ENCODE data around the gene SCG5.

The SCG5 gene

DNA sequence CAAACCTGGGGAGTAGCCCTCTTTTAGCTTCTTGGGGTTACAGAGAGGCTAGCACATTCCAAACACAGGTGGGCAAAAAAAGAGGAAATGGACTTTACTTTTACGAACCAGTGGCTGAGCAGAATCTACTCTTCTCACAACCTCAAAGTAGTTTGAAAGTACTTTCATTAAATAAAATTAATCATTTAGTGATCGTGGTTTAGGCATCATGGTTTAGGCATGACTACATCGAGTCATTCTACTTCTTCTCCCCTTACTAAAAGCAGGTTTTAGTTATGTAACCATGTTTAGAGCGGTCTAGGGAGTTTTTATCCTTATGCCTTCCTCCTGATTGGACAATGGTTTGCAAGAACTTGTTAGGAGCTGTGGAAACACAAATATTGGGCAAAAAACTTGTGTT is 73.8 kb downstream of the SCG5 start:
- in situ Hi-C loops (cut with HindIII; ENCODE audit: low sequenced_read_pairs) = no loop called here
- no peak for DNase-seq (ENCODE audit: low read depth)
- no peak overlapping the region for H3K4me3 ChIP-seq (ENCODE audit: low read depth, low read length)
- TF ChIP-seq, protein P1, sequence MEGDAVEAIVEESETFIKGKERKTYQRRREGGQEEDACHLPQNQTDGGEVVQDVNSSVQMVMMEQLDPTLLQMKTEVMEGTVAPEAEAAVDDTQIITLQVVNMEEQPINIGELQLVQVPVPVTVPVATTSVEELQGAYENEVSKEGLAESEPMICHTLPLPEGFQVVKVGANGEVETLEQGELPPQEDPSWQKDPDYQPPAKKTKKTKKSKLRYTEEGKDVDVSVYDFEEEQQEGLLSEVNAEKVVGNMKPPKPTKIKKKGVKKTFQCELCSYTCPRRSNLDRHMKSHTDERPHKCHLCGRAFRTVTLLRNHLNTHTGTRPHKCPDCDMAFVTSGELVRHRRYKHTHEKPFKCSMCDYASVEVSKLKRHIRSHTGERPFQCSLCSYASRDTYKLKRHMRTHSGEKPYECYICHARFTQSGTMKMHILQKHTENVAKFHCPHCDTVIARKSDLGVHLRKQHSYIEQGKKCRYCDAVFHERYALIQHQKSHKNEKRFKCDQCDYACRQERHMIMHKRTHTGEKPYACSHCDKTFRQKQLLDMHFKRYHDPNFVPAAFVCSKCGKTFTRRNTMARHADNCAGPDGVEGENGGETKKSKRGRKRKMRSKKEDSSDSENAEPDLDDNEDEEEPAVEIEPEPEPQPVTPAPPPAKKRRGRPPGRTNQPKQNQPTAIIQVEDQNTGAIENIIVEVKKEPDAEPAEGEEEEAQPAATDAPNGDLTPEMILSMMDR (IDR thresholded peaks at IDR 0.05; ENCODE audit: low read depth, low read length, missing control alignments) = no peak

- in situ Hi-C loops (cut with HindIII; ENCODE audit: low sequenced_read_pairs) = no loop called here
- TF ChIP-seq, protein P1 (IDR thresholded peaks at IDR 0.05; ENCODE audit: low read depth, low read length, missing control alignments) = no peak
- DNase-seq (ENCODE audit: low read depth) = no peak
- H3K4me3 ChIP-seq (ENCODE audit: low read depth, low read length) = no peak overlapping the region
Observed at GRCh38 chr15:32716216-32716914, 74.9 kb downstream of the SCG5 start.

GRCh38 chr15:32716915-32717425 is 75.5 kb downstream of the SCG5 start:
- H3K4me3 ChIP-seq (ENCODE audit: low read depth, low read length) = peak overlapping the region; percentile 62
- in situ Hi-C loops (cut with HindIII; ENCODE audit: low sequenced_read_pairs) = no loop called here
- no peak for DNase-seq (ENCODE audit: low read depth)
- TF ChIP-seq, protein P1 (IDR thresholded peaks at IDR 0.05; ENCODE audit: low read depth, low read length, missing control alignments) = no peak

DNA sequence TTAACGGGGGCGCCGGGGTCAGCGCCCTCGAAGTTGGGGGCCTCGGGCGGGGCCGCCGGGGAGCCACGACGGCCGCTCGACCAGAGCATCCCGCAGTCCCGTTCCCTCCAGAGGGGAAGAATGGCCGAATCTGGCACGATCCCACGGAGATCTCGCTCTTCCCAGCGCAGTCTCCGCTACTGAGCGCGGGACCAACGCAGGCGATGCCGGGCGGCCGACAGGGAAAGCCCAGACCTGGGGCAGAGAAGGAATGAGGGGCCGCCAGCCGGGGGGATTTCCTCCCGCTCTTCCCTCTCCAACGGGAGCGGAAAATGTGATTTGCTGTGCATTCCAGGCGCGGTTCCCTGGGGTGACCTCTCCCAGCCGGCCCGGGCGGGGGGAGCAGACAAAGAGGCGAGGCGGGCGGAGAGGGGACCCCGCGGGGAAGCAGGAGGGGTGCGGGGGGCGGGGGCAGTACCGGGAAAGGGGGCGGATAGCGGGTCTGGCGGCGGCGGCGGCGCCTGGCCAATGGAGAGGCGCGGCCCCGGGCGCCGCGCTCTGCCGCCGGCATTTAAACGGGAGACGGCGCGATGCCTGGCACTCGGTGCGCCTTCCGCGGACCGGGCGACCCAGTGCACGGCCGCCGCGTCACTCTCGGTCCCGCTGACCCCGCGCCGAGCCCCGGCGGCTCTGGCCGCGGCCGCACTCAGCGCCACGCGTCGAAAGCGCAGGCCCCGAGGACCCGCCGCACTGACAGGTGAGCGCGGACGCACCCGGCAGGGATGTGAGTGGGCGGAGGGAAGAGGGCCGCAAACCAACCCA is 76.1 kb downstream of the SCG5 start, which contains the start of gene GREM1:
Gene GREM1, plus strand, starts transcription at position 579 of the 801 bp plus-strand sequence. CDS start 12,687 bp downstream, outside the sequence.
- in situ Hi-C loops (cut with HindIII; ENCODE audit: low sequenced_read_pairs) = no loop called here
- peak within 1 kb of the TSS; percentile 62 for H3K4me3 ChIP-seq (ENCODE audit: low read depth, low read length)
- peak; percentile 67 for DNase-seq (ENCODE audit: low read depth)
- TF ChIP-seq, protein P1 (IDR thresholded peaks at IDR 0.05; ENCODE audit: low read depth, low read length, missing control alignments) = no peak

GRCh38 chr15:32718227-32718820 is 76.8 kb downstream of the SCG5 start:
- H3K4me3 ChIP-seq (ENCODE audit: low read depth, low read length) = peak overlapping the region; percentile 62
- no peak for DNase-seq (ENCODE audit: low read depth)
- TF ChIP-seq, protein P1 (IDR thresholded peaks at IDR 0.05; ENCODE audit: low read depth, low read length, missing control alignments) = no peak
- in situ Hi-C loops (cut with HindIII; ENCODE audit: low sequenced_read_pairs) = no loop called here

Measured in astrocyte of the cerebellum (primary cell).